ENCODE measurements around the gene AP1G2.

Gene AP1G2

GRCh38 chr14:23613242-23614070 is 45.9 kb upstream of the AP1G2 start:
- Histone ChIP-seq H2AFZ (ENCODE audit: low read depth, low read length) (no peak overlapping the region), H3K18ac (ENCODE audit: low read depth in 1 of 2, low read length in 2 of 2) (no peak overlapping the region), H3K4me3 (ENCODE audit: insufficient read depth in 1 of 2, low read depth in 1 of 2, low read length in 2 of 2) (no peak overlapping the region), H3K4me2 (ENCODE audit: low read length, poor library complexity, severe bottlenecking) (no peak overlapping the region), H3K9ac (ENCODE audit: low read length) (no peak overlapping the region), H2AK5ac (ENCODE audit: low read length, severe bottlenecking) (no peak overlapping the region), H2BK12ac (ENCODE audit: low read length in 2 of 2) (no peak overlapping the region), H4K8ac (ENCODE audit: low read length) (no peak overlapping the region), H2BK15ac (ENCODE audit: low read depth, poor library complexity, severe bottlenecking) (no peak overlapping the region), H3K27me3 (ENCODE audit: control insufficient read depth in 1 of 2, insufficient read depth in 1 of 2, low read length in 2 of 2) (peaks cover 23 to 69% of the 10 kb centered on the region in 2 experiments), H3K9me3 (ENCODE audit: control insufficient read depth, low read length) (no peaks in the 10 kb centered on the region), H2BK5ac (ENCODE audit: low read depth, low read length, poor library complexity, severe bottlenecking) (no peak overlapping the region), H3K79me1 (replicated peaks; ENCODE audit: low read length, poor library complexity, severe bottlenecking) (no peaks in the 10 kb centered on the region), H4K91ac (ENCODE audit: low read length) (no peak overlapping the region), H3K4me1 (ENCODE audit: control insufficient read depth, insufficient read depth, low read depth, low read length) (no peaks in the 10 kb centered on the region), H3K14ac (ENCODE audit: low read length in 2 of 2) (no peak overlapping the region), H2BK120ac (ENCODE audit: low read depth, low read length) (no peak overlapping the region), H3K36me3 (ENCODE audit: control insufficient read depth in 1 of 2, insufficient read depth in 2 of 2, low read depth in 1 of 2, low read length in 2 of 2) (no peaks in the 10 kb centered on the region), H3K23ac (ENCODE audit: low read length in 2 of 2) (no peak overlapping the region), H3K27ac (ENCODE audit: low read length, poor library complexity, severe bottlenecking) (no peak overlapping the region), H3K4ac (ENCODE audit: low read depth in 1 of 2, low read length in 2 of 2) (no peak overlapping the region)
- DNase-seq, result no peak
- WGBS, result 43% methylated on average over 4 of the region's 6 CpGs

GRCh38 chr14:23612802-23613201 is 45.2 kb upstream of the AP1G2 start:
- Histone ChIP-seq H4K91ac (ENCODE audit: low read length) (no peak overlapping the region), H3K4me1 (ENCODE audit: control insufficient read depth, insufficient read depth, low read depth, low read length) (no peaks in the 10 kb centered on the region), H2AFZ (ENCODE audit: low read depth, low read length) (no peak overlapping the region), H2BK15ac (ENCODE audit: low read depth, poor library complexity, severe bottlenecking) (no peak overlapping the region), H2BK5ac (ENCODE audit: low read depth, low read length, poor library complexity, severe bottlenecking) (no peak overlapping the region), H4K8ac (ENCODE audit: low read length) (no peak overlapping the region), H3K27ac (ENCODE audit: low read length, poor library complexity, severe bottlenecking) (no peak overlapping the region), H3K18ac (ENCODE audit: low read depth in 1 of 2, low read length in 2 of 2) (no peak overlapping the region), H3K9ac (ENCODE audit: low read length) (no peak overlapping the region), H3K4ac (ENCODE audit: low read depth in 1 of 2, low read length in 2 of 2) (no peak overlapping the region), H3K23ac (ENCODE audit: low read length in 2 of 2) (no peak overlapping the region), H3K27me3 (ENCODE audit: control insufficient read depth in 1 of 2, insufficient read depth in 1 of 2, low read length in 2 of 2) (peaks cover 23 to 69% of the 10 kb centered on the region in 2 experiments), H3K79me1 (replicated peaks; ENCODE audit: low read length, poor library complexity, severe bottlenecking) (no peaks in the 10 kb centered on the region), H3K36me3 (ENCODE audit: control insufficient read depth in 1 of 2, insufficient read depth in 2 of 2, low read depth in 1 of 2, low read length in 2 of 2) (no peaks in the 10 kb centered on the region), H3K4me2 (ENCODE audit: low read length, poor library complexity, severe bottlenecking) (no peak overlapping the region), H2AK5ac (ENCODE audit: low read length, severe bottlenecking) (no peak overlapping the region), H2BK120ac (ENCODE audit: low read depth, low read length) (no peak overlapping the region), H2BK12ac (ENCODE audit: low read length in 2 of 2) (no peak overlapping the region), H3K14ac (ENCODE audit: low read length in 2 of 2) (no peak overlapping the region), H3K9me3 (ENCODE audit: control insufficient read depth, low read length) (no peaks in the 10 kb centered on the region), H3K4me3 (ENCODE audit: insufficient read depth in 1 of 2, low read depth in 1 of 2, low read length in 2 of 2) (no peak overlapping the region)
- 100% methylated on average over 1 of the region's 1 CpG for WGBS
- DNase-seq, result no peak

- Histone ChIP-seq H3K4me3 (ENCODE audit: insufficient read depth in 1 of 2, low read depth in 1 of 2, low read length in 2 of 2) (no peak overlapping the region), H2BK12ac (ENCODE audit: low read length in 2 of 2) (no peak overlapping the region), H3K9ac (ENCODE audit: low read length) (no peak overlapping the region), H4K91ac (ENCODE audit: low read length) (no peak overlapping the region), H3K14ac (ENCODE audit: low read length in 2 of 2) (no peak overlapping the region), H2BK15ac (ENCODE audit: low read depth, poor library complexity, severe bottlenecking) (no peak overlapping the region), H3K79me1 (replicated peaks; ENCODE audit: low read length, poor library complexity, severe bottlenecking) (no peaks in the 10 kb centered on the region), H3K4me1 (ENCODE audit: control insufficient read depth, insufficient read depth, low read depth, low read length) (no peaks in the 10 kb centered on the region), H3K4ac (ENCODE audit: low read depth in 1 of 2, low read length in 2 of 2) (no peak overlapping the region), H3K36me3 (ENCODE audit: control insufficient read depth in 1 of 2, insufficient read depth in 2 of 2, low read depth in 1 of 2, low read length in 2 of 2) (no peaks in the 10 kb centered on the region), H2BK120ac (ENCODE audit: low read depth, low read length) (no peak overlapping the region), H3K27me3 (ENCODE audit: control insufficient read depth in 1 of 2, insufficient read depth in 1 of 2, low read length in 2 of 2) (peaks cover 25 to 69% of the 10 kb centered on the region in 2 experiments), H4K8ac (ENCODE audit: low read length) (no peak overlapping the region), H2AFZ (ENCODE audit: low read depth, low read length) (no peak overlapping the region), H3K18ac (ENCODE audit: low read depth in 1 of 2, low read length in 2 of 2) (no peak overlapping the region), H3K9me3 (ENCODE audit: control insufficient read depth, low read length) (no peaks in the 10 kb centered on the region), H3K23ac (ENCODE audit: low read length in 2 of 2) (no peak overlapping the region), H3K27ac (ENCODE audit: low read length, poor library complexity, severe bottlenecking) (no peak overlapping the region), H2BK5ac (ENCODE audit: low read depth, low read length, poor library complexity, severe bottlenecking) (no peak overlapping the region), H2AK5ac (ENCODE audit: low read length, severe bottlenecking) (no peak overlapping the region), H3K4me2 (ENCODE audit: low read length, poor library complexity, severe bottlenecking) (no peak overlapping the region)
- DNase-seq, result no peak
- WGBS, result 69% methylated on average over 4 of the region's 4 CpGs
Measured at GRCh38 chr14:23612354-23612732, 44.8 kb upstream of the AP1G2 start.

- Histone ChIP-seq H4K91ac (ENCODE audit: low read length) (no peak overlapping the region), H3K9me3 (ENCODE audit: control insufficient read depth, low read length) (no peaks in the 10 kb centered on the region), H3K4me2 (ENCODE audit: low read length, poor library complexity, severe bottlenecking) (no peak overlapping the region), H3K27ac (ENCODE audit: low read length, poor library complexity, severe bottlenecking) (no peak overlapping the region), H2BK15ac (ENCODE audit: low read depth, poor library complexity, severe bottlenecking) (no peak overlapping the region), H2BK12ac (ENCODE audit: low read length in 2 of 2) (no peak overlapping the region), H2AFZ (ENCODE audit: low read depth, low read length) (no peak overlapping the region), H4K8ac (ENCODE audit: low read length) (no peak overlapping the region), H3K4ac (ENCODE audit: low read depth in 1 of 2, low read length in 2 of 2) (no peak overlapping the region), H3K18ac (ENCODE audit: low read depth in 1 of 2, low read length in 2 of 2) (no peak overlapping the region), H2BK5ac (ENCODE audit: low read depth, low read length, poor library complexity, severe bottlenecking) (no peak overlapping the region), H3K27me3 (ENCODE audit: control insufficient read depth in 1 of 2, insufficient read depth in 1 of 2, low read length in 2 of 2) (peaks cover 30 to 77% of the 10 kb centered on the region in 2 experiments), H3K14ac (ENCODE audit: low read length in 2 of 2) (no peak overlapping the region), H3K36me3 (ENCODE audit: control insufficient read depth in 1 of 2, insufficient read depth in 2 of 2, low read depth in 1 of 2, low read length in 2 of 2) (no peaks in the 10 kb centered on the region), H3K23ac (ENCODE audit: low read length in 2 of 2) (no peak overlapping the region), H3K4me1 (ENCODE audit: control insufficient read depth, insufficient read depth, low read depth, low read length) (no peaks in the 10 kb centered on the region), H3K79me1 (replicated peaks; ENCODE audit: low read length, poor library complexity, severe bottlenecking) (no peaks in the 10 kb centered on the region), H3K9ac (ENCODE audit: low read length) (no peak overlapping the region), H3K4me3 (ENCODE audit: insufficient read depth in 1 of 2, low read depth in 1 of 2, low read length in 2 of 2) (no peak overlapping the region), H2BK120ac (ENCODE audit: low read depth, low read length) (no peak overlapping the region), H2AK5ac (ENCODE audit: low read length, severe bottlenecking) (no peak overlapping the region)
- DNase-seq, result no peak
- WGBS, result 21% methylated on average over 3 of the region's 4 CpGs
Measured at GRCh38 chr14:23610815-23611289, 43.3 kb upstream of the AP1G2 start.
